Putamen (tissue), 1 donor: ENCODE data around the gene GPR161.

Experiments
- DNase-seq: peaks from one replicate; pipeline ENCODE4 v3.0.0-alpha.2; 2016; ENCODE audit warnings: low spot score

GPR161 gene

DNA sequence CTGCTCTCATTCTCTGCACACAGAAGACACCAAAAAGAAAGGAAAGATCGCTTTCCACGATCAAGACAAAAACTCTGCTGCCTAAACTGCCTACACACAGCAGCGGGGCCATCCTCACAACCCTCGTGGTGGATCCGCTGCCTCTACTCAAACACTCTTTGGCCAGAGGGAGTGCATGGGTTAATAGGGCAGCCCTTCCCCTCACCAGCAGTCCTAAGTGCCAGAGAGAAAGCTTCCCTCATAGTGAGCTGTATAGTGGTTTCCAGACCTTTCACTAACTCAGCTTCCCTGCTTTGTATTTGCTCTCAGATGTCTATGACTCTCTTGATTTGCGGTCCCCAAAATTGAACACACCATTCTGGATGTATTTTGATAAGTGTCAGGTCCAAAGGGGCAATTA is 30.9 kb downstream of the GPR161 start:
- DNase-seq: no peak

GRCh38 chr1:168104535-168104934 is 32.2 kb downstream of the GPR161 start:
- DNase-seq: no peak

DNA sequence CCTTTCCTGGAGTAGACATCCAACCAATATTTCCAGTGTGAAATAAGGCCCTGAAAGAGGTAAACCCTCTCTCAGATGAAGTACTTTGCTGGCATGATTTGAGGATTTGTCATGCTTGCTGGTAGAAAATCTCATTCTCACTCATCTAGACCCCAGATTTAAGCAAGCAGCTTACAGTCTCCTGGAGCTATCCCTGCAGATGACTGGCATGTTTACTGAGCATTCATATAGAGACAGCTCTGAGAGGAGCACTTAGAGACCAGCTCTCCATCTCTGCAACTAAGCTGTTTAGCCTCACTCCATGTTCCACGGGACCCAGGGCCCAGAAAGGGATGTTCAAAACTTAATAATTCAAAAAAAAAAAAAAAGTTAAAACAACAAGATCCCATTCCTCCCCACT is 34.2 kb downstream of the GPR161 start:
- DNase-seq: no peak

- DNase-seq: no peak
These were observed 35.4 kb downstream of the GPR161 start for GRCh38 chr1:168101336-168101735.

- DNase-seq: no peak
These were observed 36.3 kb downstream of the GPR161 start for GRCh38 chr1:168100315-168101002.

- no peak for DNase-seq
These were observed 37.4 kb downstream of the GPR161 start for GRCh38 chr1:168099337-168099801.

GRCh38 chr1:168098534-168099320 is 38.0 kb downstream of the GPR161 start:
- DNase-seq: no peak

- DNase-seq: no peak
These were observed 38.7 kb downstream of the GPR161 start for GRCh38 chr1:168097921-168098528.

GRCh38 chr1:168096296-168097165 is 40.2 kb downstream of the GPR161 start:
- no peak for DNase-seq

DNA sequence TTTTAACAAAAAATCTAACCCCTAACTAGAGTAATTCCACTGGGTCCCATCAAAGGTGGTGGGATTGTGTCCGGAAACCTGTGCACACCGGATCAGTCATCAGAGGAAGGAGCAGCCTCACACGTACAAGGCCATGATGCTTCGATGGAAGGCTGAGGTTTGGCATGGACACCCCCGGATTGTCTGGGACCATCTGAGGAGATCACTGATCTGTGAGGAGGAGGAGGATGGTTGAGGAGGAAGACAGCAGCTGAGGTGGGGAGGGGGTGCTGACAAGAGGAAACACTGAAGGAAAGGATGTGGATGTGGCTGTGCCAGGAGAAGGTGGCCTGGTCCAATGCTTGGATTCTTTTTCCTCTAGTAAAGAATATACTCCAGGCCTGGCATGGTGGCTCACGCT is 41.3 kb downstream of the GPR161 start:
- DNase-seq: no peak

DNA sequence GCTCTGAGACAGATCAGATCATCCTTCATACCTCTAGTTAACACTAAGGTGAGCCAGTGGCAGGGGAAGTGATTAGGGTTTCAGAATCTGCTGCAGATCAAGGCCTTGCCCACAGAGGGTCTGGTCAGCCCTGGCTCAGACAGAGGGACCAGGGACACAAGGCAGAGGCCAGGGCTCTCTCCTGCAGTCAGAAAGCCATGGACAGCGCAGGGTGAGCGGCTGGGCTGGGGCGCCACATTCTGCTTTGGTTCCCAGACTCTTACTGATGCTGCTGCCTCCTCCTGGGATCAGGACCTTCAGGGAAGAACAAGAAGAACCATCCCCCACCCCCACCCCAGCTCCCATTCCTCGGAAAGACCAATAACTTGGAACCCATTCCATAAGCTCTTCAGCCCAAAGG is 43.1 kb downstream of the GPR161 start:
- no peak for DNase-seq

DNA sequence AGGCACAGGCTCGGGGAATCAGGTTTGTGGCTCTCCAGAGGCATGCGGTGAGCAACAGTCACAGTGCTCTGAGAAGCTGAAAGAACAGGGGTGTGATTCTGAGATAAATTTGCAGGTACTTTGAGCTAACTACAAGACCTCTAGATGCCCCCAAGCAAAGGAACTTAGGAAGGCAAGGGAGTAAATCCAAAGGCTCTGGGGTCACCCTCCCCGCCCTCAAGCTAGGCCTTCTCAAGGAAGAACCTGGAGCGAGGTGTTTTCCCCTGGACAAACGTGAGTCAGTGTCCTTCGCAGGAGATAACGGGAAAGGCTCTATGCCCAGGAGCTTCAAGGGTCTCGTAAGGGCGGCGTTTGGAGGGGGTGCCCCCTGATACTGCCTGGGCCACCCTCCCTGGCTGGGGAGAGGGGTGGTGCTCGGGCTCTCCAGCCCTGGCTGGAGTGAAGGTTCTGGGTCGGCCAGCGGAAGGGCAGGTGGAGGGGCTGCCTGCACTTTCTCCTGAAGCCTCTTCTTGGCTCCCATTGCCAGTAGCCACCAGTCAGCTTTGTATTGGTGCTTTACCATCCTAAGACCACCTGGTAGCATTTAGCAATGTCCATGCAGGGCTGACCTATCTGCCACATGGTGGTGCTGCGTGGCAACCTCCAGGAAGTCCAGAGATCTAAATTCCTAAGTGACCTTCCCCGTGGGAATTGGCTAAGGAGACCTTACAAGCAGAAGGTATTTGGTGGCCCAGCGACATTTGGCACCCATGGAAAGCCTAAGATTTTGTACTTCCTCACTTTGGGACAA is 44.0 kb downstream of the GPR161 start:
- no peak for DNase-seq

DNA sequence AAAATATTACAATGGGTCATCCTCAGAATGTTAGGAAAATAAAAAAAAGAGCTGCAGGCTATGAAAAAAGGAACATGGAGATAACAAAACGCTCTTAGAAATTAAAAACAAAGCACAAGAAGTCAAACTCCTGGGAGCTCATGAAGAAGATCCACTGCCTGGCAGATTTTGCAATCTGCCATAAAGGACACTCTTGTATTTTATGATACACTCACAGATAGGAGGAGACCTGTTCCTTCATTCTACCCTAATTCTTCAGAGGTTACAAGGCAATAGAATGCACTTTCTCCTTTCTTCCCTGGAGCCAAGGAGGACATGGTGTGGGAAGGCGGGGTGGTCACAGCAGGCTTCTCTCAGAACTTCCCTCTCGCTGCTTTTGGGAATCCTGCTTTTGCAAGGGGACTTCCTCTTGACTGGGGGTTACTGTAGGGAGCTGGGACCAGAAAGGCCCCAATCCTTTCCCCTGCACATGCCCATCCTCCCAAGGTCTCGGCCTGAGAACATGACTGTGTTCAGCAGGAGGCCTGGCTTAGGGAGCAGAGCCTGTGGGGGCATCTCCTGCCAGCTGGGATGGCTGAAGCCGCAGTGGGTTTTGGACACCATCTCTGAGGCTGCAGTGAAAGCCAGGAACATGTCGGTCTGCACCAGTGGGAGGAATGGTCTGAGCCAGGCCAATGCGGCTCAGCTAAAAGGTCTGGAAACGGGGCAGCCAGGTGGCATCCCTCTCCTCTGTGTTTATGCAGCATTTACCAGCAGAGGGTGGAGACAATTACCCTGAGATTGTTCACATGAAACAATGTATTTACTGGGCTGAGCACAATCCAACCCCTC is 44.8 kb downstream of the GPR161 start:
- DNase-seq: no peak

DNA sequence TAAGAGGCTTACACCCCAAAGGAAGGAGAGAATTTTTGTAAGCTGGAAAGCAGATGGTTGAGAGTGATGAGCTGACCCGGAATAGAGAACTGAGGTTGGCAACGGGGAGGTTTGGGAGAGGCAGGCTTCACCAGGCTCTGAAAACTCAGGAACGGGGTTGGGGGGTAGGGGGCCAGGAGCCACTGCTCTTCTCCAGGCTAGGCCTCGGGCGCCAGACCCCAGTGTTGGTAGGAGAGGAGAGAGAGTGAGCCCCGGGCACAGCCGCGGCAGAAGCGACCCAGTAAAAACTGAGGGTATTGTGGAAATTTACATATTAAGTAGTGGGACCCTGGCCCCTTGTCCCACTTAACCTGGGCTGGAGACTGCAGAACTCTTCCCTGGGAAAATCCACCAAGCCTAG is 45.7 kb downstream of the GPR161 start:
- DNase-seq: no peak

DNA sequence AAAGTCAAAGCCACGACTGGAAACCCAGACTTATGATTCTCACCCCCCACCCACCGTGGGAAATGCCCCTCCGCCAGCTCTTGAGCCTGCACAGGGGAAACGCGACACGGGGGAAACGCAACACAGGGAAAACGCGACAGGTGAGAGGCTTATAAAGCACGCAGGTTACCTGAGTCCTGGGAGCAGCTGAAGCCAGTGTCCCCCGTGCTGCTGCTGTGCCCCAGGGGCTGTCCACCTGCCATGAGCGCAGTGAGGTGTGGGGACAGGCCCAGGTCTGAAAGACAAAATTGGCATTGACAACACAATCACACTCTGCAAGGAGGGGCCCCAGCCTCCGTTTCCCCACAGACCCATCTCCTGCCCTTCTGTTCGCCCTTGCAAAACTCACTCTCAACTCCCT is 46.3 kb downstream of the GPR161 start:
- no peak for DNase-seq

DNA sequence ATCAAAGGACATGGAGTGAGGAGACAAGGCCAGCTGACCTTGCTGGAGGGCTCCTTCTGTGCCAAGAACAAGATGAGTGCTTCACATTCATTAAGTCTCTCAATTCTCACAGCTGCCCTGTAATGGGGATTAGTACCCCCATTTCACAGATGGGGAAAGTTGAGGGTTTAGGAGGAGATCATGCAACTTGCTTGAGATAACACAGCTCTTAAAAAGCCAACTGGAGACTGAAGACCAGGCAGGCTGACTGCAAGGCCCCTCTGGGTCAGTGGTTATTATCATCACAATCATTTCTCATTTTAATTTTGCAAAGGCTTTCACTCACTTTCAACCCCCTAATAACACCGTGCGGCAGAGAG is 46.8 kb downstream of the GPR161 start:
- no peak for DNase-seq

DNA sequence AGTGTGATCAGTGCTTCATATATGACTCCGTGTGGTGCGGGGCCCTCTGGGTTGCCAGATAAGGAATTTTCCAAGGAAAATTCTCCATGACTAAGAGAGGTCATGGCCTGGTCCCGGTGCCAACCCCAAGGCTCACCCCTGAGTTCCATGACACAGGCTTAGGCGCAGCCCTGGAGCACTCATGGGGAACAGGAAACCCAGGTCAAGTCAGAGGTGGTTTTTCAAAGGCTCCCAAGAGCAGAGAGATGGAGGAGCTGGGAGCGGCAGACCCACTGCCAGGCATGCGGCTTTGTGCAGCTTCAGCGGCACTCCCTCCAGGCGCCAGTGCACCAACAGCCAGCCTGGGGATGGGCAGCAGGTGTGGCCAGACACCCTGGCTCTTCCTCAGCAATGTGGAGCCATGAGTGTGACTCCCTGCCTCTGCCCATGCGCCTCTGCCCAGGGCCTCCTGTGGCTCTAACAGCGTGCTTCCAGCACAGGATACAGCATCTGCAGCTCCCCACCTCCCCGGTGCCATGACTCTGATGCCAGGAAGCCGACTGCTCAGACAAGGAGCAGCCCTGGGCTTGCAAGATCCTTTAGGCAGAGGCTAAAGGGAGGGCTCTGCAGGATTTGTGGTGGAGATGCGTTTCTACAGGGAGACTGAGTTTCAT is 47.3 kb downstream of the GPR161 start:
- DNase-seq: no peak

GRCh38 chr1:168088511-168089325 is 48.0 kb downstream of the GPR161 start:
- DNase-seq: no peak

- DNase-seq: no peak
These were observed 49.0 kb downstream of the GPR161 start for GRCh38 chr1:168087696-168088095.
